ENCODE results near the gene RASL10A. TPM values are rescaled to one million over a fixed set of nuclear protein-coding genes. Genes with fewer than 3 reads are reported as not detected.

RASL10A gene
- polyA plus RNA-seq, 2 donors: 0.48 to 1.0 TPM

GRCh38 chr22:29334148-29334547 is 18.7 kb upstream of the RASL10A start:
- no peaks in the 10 kb centered on the region for H3K27me3 ChIP-seq (ENCODE audit: control insufficient read depth in 1 of 2, insufficient read depth in 2 of 2, low read length in 2 of 2)
- H3K4me3 ChIP-seq (ENCODE audit: low read depth in 1 of 2, low read length in 2 of 2): no peak overlapping the region
- peaks cover 0 to 9% of the 10 kb centered on the region in 2 donors for H3K4me1 ChIP-seq (ENCODE audit: control insufficient read depth in 2 of 2, insufficient read depth in 2 of 2, low read length in 1 of 2)
- peaks cover 18 to 78% of the 10 kb centered on the region in 2 donors for H3K36me3 ChIP-seq (ENCODE audit: control insufficient read depth in 2 of 2, insufficient read depth in 2 of 2, low read length in 1 of 2)
- no peaks in the 10 kb centered on the region for H3K9me3 ChIP-seq (ENCODE audit: control insufficient read depth in 2 of 2, insufficient read depth in 1 of 2, low read depth in 1 of 2, low read length in 1 of 2)
- H3K27ac ChIP-seq (ENCODE audit: low read depth in 2 of 2, low read length in 1 of 2): no peak overlapping the region
- 95 to 97% methylated on average over 7 of the region's 7 CpGs for whole genome bisulfite sequencing, 2 donors

- 96 to 97% methylated on average over 8 of the region's 8 CpGs for WGBS, 2 donors
- peaks cover 0 to 7% of the 10 kb centered on the region in 2 donors for H3K4me1 ChIP-seq (ENCODE audit: control insufficient read depth in 2 of 2, insufficient read depth in 2 of 2, low read length in 1 of 2)
- H3K27ac ChIP-seq (ENCODE audit: low read depth in 2 of 2, low read length in 1 of 2): no peak overlapping the region
- H3K36me3 ChIP-seq (ENCODE audit: control insufficient read depth in 2 of 2, insufficient read depth in 2 of 2, low read length in 1 of 2): peaks cover 19 to 78% of the 10 kb centered on the region in 2 donors
- H3K27me3 ChIP-seq (ENCODE audit: control insufficient read depth in 1 of 2, insufficient read depth in 2 of 2, low read length in 2 of 2): no peaks in the 10 kb centered on the region
- H3K9me3 ChIP-seq (ENCODE audit: control insufficient read depth in 2 of 2, insufficient read depth in 1 of 2, low read depth in 1 of 2, low read length in 1 of 2): no peaks in the 10 kb centered on the region
- no peak overlapping the region for H3K4me3 ChIP-seq (ENCODE audit: low read depth in 1 of 2, low read length in 2 of 2)
Observed at GRCh38 chr22:29332886-29333496, 17.5 kb upstream of the RASL10A start.

DNA sequence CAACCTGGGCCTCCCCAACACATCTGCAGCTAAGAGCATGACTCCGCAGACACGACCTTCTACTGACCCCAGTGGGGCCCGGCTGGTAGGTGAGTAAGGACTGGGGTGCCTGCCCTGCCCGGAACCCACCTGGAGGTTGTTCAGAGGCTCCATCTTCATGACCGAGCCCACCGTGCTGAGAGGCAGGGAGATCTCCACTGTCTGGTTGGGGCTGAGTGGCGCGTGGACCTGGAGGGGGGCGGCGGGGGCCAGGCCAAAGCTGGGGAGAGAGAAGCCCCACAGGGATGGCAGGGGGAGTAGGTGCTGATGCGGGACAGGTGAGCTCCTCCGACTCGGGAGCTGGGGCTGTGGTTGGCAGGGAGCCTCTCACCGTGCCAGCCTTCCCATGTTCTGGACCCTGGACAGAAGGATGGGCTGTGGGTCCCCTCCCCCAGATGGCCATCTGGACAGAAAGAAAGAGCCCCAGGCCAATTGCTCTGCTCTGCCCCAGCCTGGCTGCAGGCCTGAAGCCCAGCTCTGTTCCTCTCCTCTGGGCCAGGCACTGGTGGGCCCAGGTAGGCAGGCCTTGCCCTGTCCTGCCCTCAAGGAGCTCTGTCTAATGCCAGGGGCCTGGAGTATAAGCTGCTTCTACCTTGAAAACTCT is 16.3 kb upstream of the RASL10A start:
- 76 to 86% methylated on average over 12 to 14 of the region's 14 CpGs for WGBS, 2 donors

DNA sequence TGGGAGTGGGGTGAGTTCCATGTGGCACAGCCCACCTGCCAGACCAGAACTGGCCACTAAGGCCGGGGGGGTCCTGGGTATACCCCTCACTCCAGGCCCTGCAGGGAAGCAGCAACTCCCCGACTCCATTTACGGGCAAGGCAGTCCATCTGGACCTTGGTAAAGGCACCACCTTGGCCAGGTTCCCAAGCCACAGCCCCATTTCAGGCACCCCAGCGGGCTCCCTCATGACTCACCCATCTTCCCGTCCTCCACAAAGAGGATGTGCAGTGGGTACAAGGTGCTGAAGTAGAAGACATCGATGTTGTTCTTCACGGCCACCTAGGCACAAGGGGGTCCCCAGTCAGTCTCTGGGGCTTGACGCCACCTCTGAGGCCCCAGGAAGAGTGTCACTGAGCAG is 15.7 kb upstream of the RASL10A start:
- no peaks in the 10 kb centered on the region for H3K9me3 ChIP-seq (ENCODE audit: control insufficient read depth in 2 of 2, insufficient read depth in 1 of 2, low read depth in 1 of 2, low read length in 1 of 2)
- H3K4me3 ChIP-seq (ENCODE audit: low read depth in 1 of 2, low read length in 2 of 2): no peak overlapping the region
- no peaks in the 10 kb centered on the region for H3K27me3 ChIP-seq (ENCODE audit: control insufficient read depth in 1 of 2, insufficient read depth in 2 of 2, low read length in 2 of 2)
- H3K4me1 ChIP-seq (ENCODE audit: control insufficient read depth in 2 of 2, insufficient read depth in 2 of 2, low read length in 1 of 2): no peaks in the 10 kb centered on the region
- 86% methylated on average over 8 of the region's 8 CpGs for WGBS, 2 donors
- no peak overlapping the region for H3K27ac ChIP-seq (ENCODE audit: low read depth in 2 of 2, low read length in 1 of 2)
- H3K36me3 ChIP-seq (ENCODE audit: control insufficient read depth in 2 of 2, insufficient read depth in 2 of 2, low read length in 1 of 2): peaks cover 19 to 82% of the 10 kb centered on the region in 2 donors

More for the DNA sequence above, 16.3 kb upstream of the RASL10A start:
- no peaks in the 10 kb centered on the region for H3K9me3 ChIP-seq (ENCODE audit: control insufficient read depth in 2 of 2, insufficient read depth in 1 of 2, low read depth in 1 of 2, low read length in 1 of 2)
- H3K4me3 ChIP-seq (ENCODE audit: low read depth in 1 of 2, low read length in 2 of 2): no peak overlapping the region
- H3K27ac ChIP-seq (ENCODE audit: low read depth in 2 of 2, low read length in 1 of 2): no peak overlapping the region
- H3K4me1 ChIP-seq (ENCODE audit: control insufficient read depth in 2 of 2, insufficient read depth in 2 of 2, low read length in 1 of 2): no peaks in the 10 kb centered on the region
- no peaks in the 10 kb centered on the region for H3K27me3 ChIP-seq (ENCODE audit: control insufficient read depth in 1 of 2, insufficient read depth in 2 of 2, low read length in 2 of 2)
- H3K36me3 ChIP-seq (ENCODE audit: control insufficient read depth in 2 of 2, insufficient read depth in 2 of 2, low read length in 1 of 2): peaks cover 19 to 79% of the 10 kb centered on the region in 2 donors

- Histone ChIP-seq H3K27ac (ENCODE audit: low read depth in 2 of 2, low read length in 1 of 2) (no peak overlapping the region), H3K4me1 (ENCODE audit: control insufficient read depth in 2 of 2, insufficient read depth in 2 of 2, low read length in 1 of 2) (no peaks in the 10 kb centered on the region), H3K36me3 (ENCODE audit: control insufficient read depth in 2 of 2, insufficient read depth in 2 of 2, low read length in 1 of 2) (peaks cover 19 to 79% of the 10 kb centered on the region in 2 donors), H3K4me3 (ENCODE audit: low read depth in 1 of 2, low read length in 2 of 2) (no peak overlapping the region), H3K9me3 (ENCODE audit: control insufficient read depth in 2 of 2, insufficient read depth in 1 of 2, low read depth in 1 of 2, low read length in 1 of 2) (no peaks in the 10 kb centered on the region), H3K27me3 (ENCODE audit: control insufficient read depth in 1 of 2, insufficient read depth in 2 of 2, low read length in 2 of 2) (no peaks in the 10 kb centered on the region)
- 63 to 76% methylated on average over 8 to 9 of the region's 9 CpGs for WGBS, 2 donors
Observed at GRCh38 chr22:29330753-29331152, 15.3 kb upstream of the RASL10A start.

DNA sequence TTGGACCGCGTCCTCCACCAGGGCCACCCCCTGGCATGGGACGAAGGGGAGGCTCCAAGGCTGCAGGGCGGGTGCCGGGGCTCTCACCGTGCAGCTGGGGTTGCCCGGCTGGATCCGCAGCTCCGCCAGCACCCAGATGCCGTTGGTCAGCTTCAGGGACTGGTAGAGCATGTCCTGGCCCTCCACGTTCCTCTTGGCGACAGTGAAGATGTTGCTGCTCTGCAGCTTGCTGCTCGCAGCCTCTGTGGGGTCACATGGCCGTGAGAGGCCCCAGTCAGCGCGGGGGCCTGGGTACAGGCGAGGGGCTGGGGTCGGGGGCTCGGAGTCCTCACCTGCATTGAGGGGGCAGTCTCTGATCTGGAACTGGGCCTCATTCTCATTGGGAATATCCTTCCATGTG is 14.8 kb upstream of the RASL10A start:
- Histone ChIP-seq H3K36me3 (ENCODE audit: control insufficient read depth in 2 of 2, insufficient read depth in 2 of 2, low read length in 1 of 2) (peaks cover 19 to 74% of the 10 kb centered on the region in 2 donors), H3K4me1 (ENCODE audit: control insufficient read depth in 2 of 2, insufficient read depth in 2 of 2, low read length in 1 of 2) (no peaks in the 10 kb centered on the region), H3K4me3 (ENCODE audit: low read depth in 1 of 2, low read length in 2 of 2) (no peak overlapping the region), H3K27me3 (ENCODE audit: control insufficient read depth in 1 of 2, insufficient read depth in 2 of 2, low read length in 2 of 2) (no peaks in the 10 kb centered on the region), H3K9me3 (ENCODE audit: control insufficient read depth in 2 of 2, insufficient read depth in 1 of 2, low read depth in 1 of 2, low read length in 1 of 2) (no peaks in the 10 kb centered on the region), H3K27ac (ENCODE audit: low read depth in 2 of 2, low read length in 1 of 2) (no peak overlapping the region)
- 89 to 93% methylated on average over 19 of the region's 19 CpGs for WGBS, 2 donors

DNA sequence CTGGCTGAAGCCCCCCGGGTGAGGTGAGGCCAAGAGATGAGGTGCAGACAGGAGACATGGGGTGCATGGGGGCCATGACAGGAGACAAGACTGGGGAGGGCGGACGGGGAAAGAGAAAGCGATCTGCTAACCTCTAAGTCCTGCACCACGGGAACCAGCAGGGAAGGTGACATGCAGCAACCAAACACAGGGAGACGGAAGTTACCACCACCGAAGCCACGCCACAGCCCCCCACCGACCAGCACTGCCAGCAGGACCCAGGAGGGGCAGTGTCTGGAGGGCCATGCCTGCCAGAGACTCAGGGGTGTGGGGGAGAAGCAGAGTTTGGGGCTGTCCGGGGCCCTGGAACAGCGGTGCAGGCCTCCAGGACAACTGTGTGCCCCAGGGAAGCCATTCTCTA is 14.1 kb upstream of the RASL10A start:
- Histone ChIP-seq H3K27ac (ENCODE audit: low read depth in 2 of 2, low read length in 1 of 2) (no peak overlapping the region), H3K4me1 (ENCODE audit: control insufficient read depth in 2 of 2, insufficient read depth in 2 of 2, low read length in 1 of 2) (no peaks in the 10 kb centered on the region), H3K9me3 (ENCODE audit: control insufficient read depth in 2 of 2, insufficient read depth in 1 of 2, low read depth in 1 of 2, low read length in 1 of 2) (no peaks in the 10 kb centered on the region), H3K36me3 (ENCODE audit: control insufficient read depth in 2 of 2, insufficient read depth in 2 of 2, low read length in 1 of 2) (peaks cover 19 to 68% of the 10 kb centered on the region in 2 donors), H3K4me3 (ENCODE audit: low read depth in 1 of 2, low read length in 2 of 2) (no peak overlapping the region), H3K27me3 (ENCODE audit: control insufficient read depth in 1 of 2, insufficient read depth in 2 of 2, low read length in 2 of 2) (no peaks in the 10 kb centered on the region)
- WGBS, 2 donors: 92% methylated on average over 11 of the region's 11 CpGs

- H3K27me3 ChIP-seq (ENCODE audit: control insufficient read depth in 1 of 2, insufficient read depth in 2 of 2, low read length in 2 of 2): no peaks in the 10 kb centered on the region
- no peaks in the 10 kb centered on the region for H3K9me3 ChIP-seq (ENCODE audit: control insufficient read depth in 2 of 2, insufficient read depth in 1 of 2, low read depth in 1 of 2, low read length in 1 of 2)
- no peak overlapping the region for H3K27ac ChIP-seq (ENCODE audit: low read depth in 2 of 2, low read length in 1 of 2)
- WGBS, 2 donors: 85 to 89% methylated on average over 34 of the region's 34 CpGs
- no peaks in the 10 kb centered on the region for H3K4me1 ChIP-seq (ENCODE audit: control insufficient read depth in 2 of 2, insufficient read depth in 2 of 2, low read length in 1 of 2)
- H3K4me3 ChIP-seq (ENCODE audit: low read depth in 1 of 2, low read length in 2 of 2): no peak overlapping the region
- peaks cover 19 to 63% of the 10 kb centered on the region in 2 donors for H3K36me3 ChIP-seq (ENCODE audit: control insufficient read depth in 2 of 2, insufficient read depth in 2 of 2, low read length in 1 of 2)
Observed at GRCh38 chr22:29328566-29329500, 13.3 kb upstream of the RASL10A start.

GRCh38 chr22:29328055-29328454 is 12.6 kb upstream of the RASL10A start:
- Histone ChIP-seq H3K27me3 (ENCODE audit: control insufficient read depth in 1 of 2, insufficient read depth in 2 of 2, low read length in 2 of 2) (no peaks in the 10 kb centered on the region), H3K27ac (ENCODE audit: low read depth in 2 of 2, low read length in 1 of 2) (no peak overlapping the region), H3K36me3 (ENCODE audit: control insufficient read depth in 2 of 2, insufficient read depth in 2 of 2, low read length in 1 of 2) (peaks cover 15 to 58% of the 10 kb centered on the region in 2 donors), H3K9me3 (ENCODE audit: control insufficient read depth in 2 of 2, insufficient read depth in 1 of 2, low read depth in 1 of 2, low read length in 1 of 2) (no peaks in the 10 kb centered on the region), H3K4me1 (ENCODE audit: control insufficient read depth in 2 of 2, insufficient read depth in 2 of 2, low read length in 1 of 2) (no peaks in the 10 kb centered on the region), H3K4me3 (ENCODE audit: low read depth in 1 of 2, low read length in 2 of 2) (no peak overlapping the region)
- WGBS, 2 donors: 83 to 88% methylated on average over 5 of the region's 5 CpGs
